ENCODE results near the gene COL4A3.

DNA sequence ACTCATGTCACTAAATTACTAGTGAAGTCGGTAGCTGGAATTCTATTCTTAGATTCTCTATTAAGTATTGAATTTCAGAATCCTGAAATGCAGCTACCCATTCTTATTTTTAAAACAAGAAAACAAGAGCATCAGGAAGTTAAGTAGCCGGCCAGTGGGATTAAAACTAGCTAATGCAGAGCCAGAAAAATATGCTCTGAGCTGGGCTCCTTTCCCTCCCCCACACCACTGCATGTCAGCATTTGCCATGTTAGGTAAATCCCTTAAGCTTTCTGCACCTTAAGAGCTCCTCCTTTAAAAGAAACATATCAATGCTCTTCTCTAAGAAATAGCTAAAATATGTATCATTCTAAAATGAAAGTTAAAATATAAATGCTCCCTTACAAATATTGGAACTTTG is 88.4 kb downstream of the COL4A3 start:
- TF ChIP-seq CTCF (IDR thresholded peaks at IDR 0.05; ENCODE audit: insufficient read depth, low read depth, low read length) (no peak), EZH2 (IDR thresholded peaks at IDR 0.05; ENCODE audit: insufficient read depth, low read length) (no peak)
